HEK293 (cell line): ENCODE results near the gene MLN.

Experiments
- CTCF ChIP-seq: fragments of 450-650 bp; formaldehyde crosslinking; IDR thresholded peaks from 2 replicates; pipeline ENCODE4 v1.5.1; 2016; ENCODE audit warnings: missing biosample characterization, missing genetic modification characterization
- ELK4 ChIP-seq: IDR thresholded peaks from 2 replicates; pipeline ENCODE4 v1.6.1; 2011; ENCODE audit warnings: mild to moderate bottlenecking, low read depth, low read length, borderline replicate concordance
- HIC1 ChIP-seq: fragments of 450-650 bp; formaldehyde crosslinking; IDR thresholded peaks from 2 replicates; pipeline ENCODE4 v1.5.1; 2016; ENCODE audit warnings: missing biosample characterization, missing genetic modification characterization
- HOXA7 ChIP-seq: sonication (generic); formaldehyde crosslinking; IDR thresholded peaks from 2 replicates; pipeline ENCODE4 v1.8.1; 2022; ENCODE audit warnings: missing genetic modification reagents, borderline replicate concordance
- KLF1 ChIP-seq: fragments of 450-650 bp; formaldehyde crosslinking; IDR thresholded peaks from 2 replicates; pipeline ENCODE4 v1.5.1; 2016; ENCODE audit warnings: missing biosample characterization, missing genetic modification characterization
- MEIS1 ChIP-seq: sonication (generic); formaldehyde crosslinking; IDR thresholded peaks from 2 replicates; pipeline ENCODE4 v1.8.1; 2022; ENCODE audit warnings: missing genetic modification reagents, mild to moderate bottlenecking, borderline replicate concordance
- ZNF280D ChIP-seq: fragments of 450-650 bp; formaldehyde crosslinking; IDR thresholded peaks from 2 replicates; pipeline ENCODE4 v1.5.1; 2016; ENCODE audit warnings: missing biosample characterization, missing genetic modification characterization
- ZNF513 ChIP-seq: fragments of 450-650 bp; IDR thresholded peaks from 2 replicates; pipeline ENCODE4 v1.5.1; 2018; ENCODE audit warnings: missing biosample characterization, missing genetic modification characterization
- ZNF549 ChIP-seq: fragments of 450-650 bp; IDR thresholded peaks from 2 replicates; pipeline ENCODE4 v1.5.1; 2018; ENCODE audit warnings: missing biosample characterization, missing genetic modification characterization, mild to moderate bottlenecking, inconsistent platforms, moderate library complexity
- ZNF639 ChIP-seq: fragments of 450-650 bp; formaldehyde crosslinking; IDR thresholded peaks from 2 replicates; pipeline ENCODE4 v1.5.1; 2016; ENCODE audit warnings: missing biosample characterization, missing genetic modification characterization
- TF ChIP-seq, protein P1 (sequence below): fragments of 450-650 bp; formaldehyde crosslinking; IDR thresholded peaks from 2 replicates; pipeline ENCODE4 v1.5.1; 2016; ENCODE audit warnings: missing biosample characterization, missing genetic modification characterization, low read depth
- TF ChIP-seq, protein P2 (sequence below): fragments of 450-650 bp; formaldehyde crosslinking; optimal IDR thresholded peaks from 2 replicates; pipeline ENCODE3; 2016; ENCODE audit warnings: missing biosample characterization, mild to moderate bottlenecking, missing genetic modification characterization
- TF ChIP-seq, protein P3 (sequence below): fragments of 450-650 bp; formaldehyde crosslinking; IDR thresholded peaks from 2 replicates; pipeline ENCODE4 v1.5.1; 2016; ENCODE audit warnings: missing biosample characterization, missing genetic modification characterization

- TF ChIP-seq MEIS1 (CRISPR knock-in tag) = no peak
- peak; percentile 33; the same call in 1 of the 2 replicates for TF ChIP-seq CTCF (tag by site-specific recombination)
- TF ChIP-seq, protein P1, sequence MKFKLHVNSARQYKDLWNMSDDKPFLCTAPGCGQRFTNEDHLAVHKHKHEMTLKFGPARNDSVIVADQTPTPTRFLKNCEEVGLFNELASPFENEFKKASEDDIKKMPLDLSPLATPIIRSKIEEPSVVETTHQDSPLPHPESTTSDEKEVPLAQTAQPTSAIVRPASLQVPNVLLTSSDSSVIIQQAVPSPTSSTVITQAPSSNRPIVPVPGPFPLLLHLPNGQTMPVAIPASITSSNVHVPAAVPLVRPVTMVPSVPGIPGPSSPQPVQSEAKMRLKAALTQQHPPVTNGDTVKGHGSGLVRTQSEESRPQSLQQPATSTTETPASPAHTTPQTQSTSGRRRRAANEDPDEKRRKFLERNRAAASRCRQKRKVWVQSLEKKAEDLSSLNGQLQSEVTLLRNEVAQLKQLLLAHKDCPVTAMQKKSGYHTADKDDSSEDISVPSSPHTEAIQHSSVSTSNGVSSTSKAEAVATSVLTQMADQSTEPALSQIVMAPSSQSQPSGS = no peak
- no peak for TF ChIP-seq ZNF280D (tag by site-specific recombination)
- TF ChIP-seq, protein P2, sequence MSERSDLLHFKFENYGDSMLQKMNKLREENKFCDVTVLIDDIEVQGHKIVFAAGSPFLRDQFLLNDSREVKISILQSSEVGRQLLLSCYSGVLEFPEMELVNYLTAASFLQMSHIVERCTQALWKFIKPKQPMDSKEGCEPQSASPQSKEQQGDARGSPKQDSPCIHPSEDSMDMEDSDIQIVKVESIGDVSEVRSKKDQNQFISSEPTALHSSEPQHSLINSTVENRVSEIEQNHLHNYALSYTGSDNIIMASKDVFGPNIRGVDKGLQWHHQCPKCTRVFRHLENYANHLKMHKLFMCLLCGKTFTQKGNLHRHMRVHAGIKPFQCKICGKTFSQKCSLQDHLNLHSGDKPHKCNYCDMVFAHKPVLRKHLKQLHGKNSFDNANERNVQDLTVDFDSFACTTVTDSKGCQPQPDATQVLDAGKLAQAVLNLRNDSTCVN = no peak
- no peak for TF ChIP-seq KLF1 (tag by site-specific recombination)
- TF ChIP-seq HIC1 (tag by site-specific recombination) = no peak
- no peak for TF ChIP-seq ZNF549 (tag by site-specific recombination)
- no peak for TF ChIP-seq ZNF639 (tag by site-specific recombination)
- TF ChIP-seq ZNF513 (tag by site-specific recombination) = no peak
- no peak for TF ChIP-seq HOXA7 (CRISPR knock-in tag)
- TF ChIP-seq, protein P3, sequence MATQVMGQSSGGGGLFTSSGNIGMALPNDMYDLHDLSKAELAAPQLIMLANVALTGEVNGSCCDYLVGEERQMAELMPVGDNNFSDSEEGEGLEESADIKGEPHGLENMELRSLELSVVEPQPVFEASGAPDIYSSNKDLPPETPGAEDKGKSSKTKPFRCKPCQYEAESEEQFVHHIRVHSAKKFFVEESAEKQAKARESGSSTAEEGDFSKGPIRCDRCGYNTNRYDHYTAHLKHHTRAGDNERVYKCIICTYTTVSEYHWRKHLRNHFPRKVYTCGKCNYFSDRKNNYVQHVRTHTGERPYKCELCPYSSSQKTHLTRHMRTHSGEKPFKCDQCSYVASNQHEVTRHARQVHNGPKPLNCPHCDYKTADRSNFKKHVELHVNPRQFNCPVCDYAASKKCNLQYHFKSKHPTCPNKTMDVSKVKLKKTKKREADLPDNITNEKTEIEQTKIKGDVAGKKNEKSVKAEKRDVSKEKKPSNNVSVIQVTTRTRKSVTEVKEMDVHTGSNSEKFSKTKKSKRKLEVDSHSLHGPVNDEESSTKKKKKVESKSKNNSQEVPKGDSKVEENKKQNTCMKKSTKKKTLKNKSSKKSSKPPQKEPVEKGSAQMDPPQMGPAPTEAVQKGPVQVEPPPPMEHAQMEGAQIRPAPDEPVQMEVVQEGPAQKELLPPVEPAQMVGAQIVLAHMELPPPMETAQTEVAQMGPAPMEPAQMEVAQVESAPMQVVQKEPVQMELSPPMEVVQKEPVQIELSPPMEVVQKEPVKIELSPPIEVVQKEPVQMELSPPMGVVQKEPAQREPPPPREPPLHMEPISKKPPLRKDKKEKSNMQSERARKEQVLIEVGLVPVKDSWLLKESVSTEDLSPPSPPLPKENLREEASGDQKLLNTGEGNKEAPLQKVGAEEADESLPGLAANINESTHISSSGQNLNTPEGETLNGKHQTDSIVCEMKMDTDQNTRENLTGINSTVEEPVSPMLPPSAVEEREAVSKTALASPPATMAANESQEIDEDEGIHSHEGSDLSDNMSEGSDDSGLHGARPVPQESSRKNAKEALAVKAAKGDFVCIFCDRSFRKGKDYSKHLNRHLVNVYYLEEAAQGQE (tag by site-specific recombination) = peak; percentile 99
- TF ChIP-seq ELK4 = no peak
These were observed 8.9 kb upstream of the MLN start for GRCh38 chr6:33812669-33813068.
